ENCODE data around the gene SLC26A1.

Gene SLC26A1

DNA sequence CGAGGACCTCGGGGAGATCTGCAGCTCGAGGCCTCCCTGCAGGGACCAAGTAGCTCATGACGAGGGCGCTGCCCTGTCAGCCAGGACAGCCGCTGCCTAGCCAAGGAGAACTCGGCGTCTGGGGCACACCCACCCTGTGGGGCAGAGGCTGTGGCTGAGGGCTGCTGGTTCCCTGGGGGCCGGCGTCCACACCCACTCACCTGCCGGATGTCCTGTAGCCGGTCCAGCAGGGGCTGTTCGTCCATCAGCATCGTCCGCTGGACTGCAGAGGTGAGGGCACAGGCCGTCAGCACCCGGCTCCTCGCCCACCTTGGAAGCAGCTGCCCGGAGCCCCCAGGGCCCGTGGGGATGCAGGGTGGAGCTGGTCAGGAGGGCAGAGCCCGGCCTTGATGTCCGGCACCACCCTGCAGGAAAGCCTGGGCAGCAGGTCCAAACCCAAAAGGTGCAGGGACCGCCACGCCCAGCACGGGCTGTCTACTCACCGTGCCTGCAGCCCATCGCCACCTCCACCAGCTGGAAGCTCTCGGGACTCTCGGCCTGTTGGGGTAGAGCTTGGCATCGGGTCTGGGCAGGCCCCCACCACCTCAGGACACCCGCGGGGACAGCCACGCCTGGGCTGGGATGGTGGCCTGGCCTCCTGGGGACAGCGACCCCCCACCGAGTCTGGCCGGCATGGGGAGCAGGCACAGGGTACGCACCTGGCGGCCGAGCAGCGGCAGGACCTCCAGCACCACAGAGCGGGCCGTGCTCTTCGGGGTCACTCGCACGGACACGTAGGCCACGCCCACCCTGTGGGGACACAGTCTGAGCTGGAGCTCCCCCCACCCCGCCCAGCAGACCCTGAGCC, 26.7 kb downstream of the SLC26A1 start:
- DNase-seq (ENCODE audit: low read depth) = no peak
- H3K4me3 ChIP-seq (ENCODE audit: low read depth, low read length) = no peak overlapping the region
- TF ChIP-seq, protein P1, sequence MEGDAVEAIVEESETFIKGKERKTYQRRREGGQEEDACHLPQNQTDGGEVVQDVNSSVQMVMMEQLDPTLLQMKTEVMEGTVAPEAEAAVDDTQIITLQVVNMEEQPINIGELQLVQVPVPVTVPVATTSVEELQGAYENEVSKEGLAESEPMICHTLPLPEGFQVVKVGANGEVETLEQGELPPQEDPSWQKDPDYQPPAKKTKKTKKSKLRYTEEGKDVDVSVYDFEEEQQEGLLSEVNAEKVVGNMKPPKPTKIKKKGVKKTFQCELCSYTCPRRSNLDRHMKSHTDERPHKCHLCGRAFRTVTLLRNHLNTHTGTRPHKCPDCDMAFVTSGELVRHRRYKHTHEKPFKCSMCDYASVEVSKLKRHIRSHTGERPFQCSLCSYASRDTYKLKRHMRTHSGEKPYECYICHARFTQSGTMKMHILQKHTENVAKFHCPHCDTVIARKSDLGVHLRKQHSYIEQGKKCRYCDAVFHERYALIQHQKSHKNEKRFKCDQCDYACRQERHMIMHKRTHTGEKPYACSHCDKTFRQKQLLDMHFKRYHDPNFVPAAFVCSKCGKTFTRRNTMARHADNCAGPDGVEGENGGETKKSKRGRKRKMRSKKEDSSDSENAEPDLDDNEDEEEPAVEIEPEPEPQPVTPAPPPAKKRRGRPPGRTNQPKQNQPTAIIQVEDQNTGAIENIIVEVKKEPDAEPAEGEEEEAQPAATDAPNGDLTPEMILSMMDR (IDR thresholded peaks at IDR 0.05; ENCODE audit: insufficient read depth, low read depth, low read length, missing control alignments) = no peak

DNA sequence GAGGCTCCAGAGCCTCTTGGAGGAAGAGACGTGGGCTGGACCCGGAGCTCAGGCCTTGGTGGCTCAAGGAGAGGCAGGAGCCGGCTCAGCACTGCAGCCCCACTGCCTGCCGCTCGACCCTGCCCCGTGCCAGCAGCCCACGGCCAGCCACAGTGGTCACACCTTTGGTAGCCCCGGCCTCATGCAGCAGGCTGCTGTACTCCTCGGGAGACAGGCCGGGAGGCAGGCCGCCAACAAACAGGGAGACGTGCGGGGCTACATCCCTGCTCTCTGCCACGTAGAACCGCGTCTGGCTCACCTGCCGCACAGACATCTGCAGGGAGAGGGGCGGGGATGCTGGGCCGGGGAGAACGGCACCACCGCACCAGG, 27.5 kb downstream of the SLC26A1 start:
- DNase-seq (ENCODE audit: low read depth) = no peak
- H3K4me3 ChIP-seq (ENCODE audit: low read depth, low read length) = no peak overlapping the region
- TF ChIP-seq, protein P1 (IDR thresholded peaks at IDR 0.05; ENCODE audit: insufficient read depth, low read depth, low read length, missing control alignments) = no peak

DNA sequence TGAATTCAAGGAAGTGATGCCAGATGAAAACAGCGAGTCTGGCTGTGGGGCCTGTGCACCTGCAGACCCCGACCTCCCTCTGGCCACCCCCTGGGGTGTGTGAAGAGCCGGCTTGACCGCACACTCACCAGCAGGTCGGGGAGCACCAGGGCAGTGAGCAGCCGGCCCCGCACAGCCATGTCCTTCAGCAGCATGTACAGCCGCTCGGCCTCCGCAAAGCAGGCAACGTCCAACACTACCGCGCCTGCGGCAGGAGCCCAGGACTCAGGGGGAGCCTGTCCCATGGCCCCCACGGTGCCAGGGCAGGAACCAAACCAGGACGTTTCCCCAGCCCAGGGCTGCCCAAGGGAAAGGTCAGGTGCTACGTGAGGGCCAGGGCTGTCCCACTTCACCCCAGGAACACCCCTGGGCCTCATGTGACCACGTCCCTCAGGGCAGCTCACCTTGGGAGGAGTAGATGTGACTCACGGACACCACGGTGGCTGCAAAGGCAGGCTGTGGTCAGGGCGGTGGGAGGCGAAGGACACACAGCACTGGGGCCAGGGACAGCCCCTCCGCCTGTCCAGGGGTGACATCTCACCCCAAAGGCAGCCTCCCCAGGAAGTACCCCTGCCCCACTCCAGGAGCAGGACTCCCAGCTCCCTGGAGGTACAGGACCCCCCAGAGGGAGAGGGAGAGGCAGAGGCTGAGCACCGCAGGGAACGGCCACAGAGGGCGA, 28.0 kb downstream of the SLC26A1 start:
- DNase-seq (ENCODE audit: low read depth) = no peak
- TF ChIP-seq, protein P1 (IDR thresholded peaks at IDR 0.05; ENCODE audit: insufficient read depth, low read depth, low read length, missing control alignments) = no peak
- H3K4me3 ChIP-seq (ENCODE audit: low read depth, low read length) = no peak overlapping the region

DNA sequence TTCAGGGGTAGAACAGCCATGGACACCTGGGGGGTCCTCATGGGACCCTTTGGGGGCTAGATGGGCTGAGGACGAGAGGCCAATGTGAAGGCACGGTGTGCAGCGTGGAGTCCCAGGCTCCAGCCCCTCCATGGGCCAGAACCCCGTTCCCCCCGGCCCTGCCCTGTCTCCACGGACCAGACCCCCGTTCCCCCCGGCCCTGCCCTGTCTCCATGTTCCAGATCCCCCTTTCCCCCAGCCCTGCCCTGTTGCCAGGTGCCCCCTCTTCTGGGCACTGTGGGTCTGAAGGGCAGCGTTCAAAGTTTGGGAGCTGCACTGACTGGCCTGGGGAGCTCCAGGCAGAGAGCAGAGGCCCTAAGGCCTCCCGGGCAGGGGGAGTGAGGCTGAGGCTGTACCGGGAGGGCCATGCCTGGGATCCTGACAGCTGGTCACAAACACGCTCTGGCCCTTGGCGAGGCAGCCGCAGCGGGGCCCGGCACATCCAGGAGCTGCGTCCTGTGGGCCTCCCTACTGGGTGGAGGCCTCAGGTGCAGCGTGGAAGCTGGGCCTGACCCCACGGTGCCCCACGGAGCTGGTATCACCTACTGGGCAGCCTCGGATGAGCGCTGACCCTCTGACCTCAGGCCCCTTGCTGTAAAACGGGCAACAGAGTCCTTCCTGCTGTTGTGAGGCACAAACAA, 28.7 kb downstream of the SLC26A1 start:
- TF ChIP-seq, protein P1 (IDR thresholded peaks at IDR 0.05; ENCODE audit: insufficient read depth, low read depth, low read length, missing control alignments) = no peak
- no peak overlapping the region for H3K4me3 ChIP-seq (ENCODE audit: low read depth, low read length)

DNA sequence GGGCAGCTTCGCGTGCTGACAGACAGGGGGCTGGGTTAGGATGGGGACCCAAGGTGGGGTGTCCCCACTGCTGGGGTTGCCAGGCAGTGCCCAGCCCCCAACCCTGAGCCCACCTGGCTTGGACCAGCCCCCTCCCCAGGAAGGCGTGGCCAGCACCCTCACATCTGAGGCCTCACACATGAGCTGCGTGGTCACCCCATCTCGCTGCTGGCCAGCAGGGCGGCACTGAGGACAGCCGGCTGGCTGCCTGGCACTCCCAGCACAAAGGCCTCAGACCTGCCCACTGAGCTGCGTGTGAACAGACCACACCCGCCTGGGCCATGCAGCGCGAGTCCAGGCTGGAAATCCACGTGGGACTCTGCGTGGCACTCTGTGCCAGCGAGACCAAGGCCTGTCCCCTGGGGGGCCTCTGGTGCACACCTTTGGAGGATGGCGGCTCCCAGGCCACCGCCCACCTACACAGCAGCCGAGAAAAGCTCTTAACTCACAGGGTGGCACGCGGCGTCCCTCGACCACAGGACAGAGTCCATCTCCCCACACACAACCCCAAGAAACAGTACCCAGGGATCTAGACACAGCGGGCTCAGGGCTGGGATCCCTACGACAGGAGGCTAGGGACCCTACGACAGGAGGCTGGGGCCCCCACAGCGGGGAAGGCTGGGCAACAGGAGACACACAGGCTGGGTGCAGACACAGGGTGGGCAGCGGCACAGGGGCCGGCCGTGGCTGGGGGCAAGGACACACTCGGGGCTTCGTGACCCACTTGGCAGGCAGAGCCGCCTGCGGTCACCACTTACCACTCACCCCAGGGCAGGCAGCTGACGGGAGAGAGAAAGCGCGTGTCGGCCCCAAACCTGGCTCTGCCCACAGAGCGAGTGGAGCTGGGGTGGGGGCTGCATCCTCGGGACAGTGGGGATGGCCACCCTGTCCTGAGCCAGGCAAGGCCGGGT, 29.7 kb downstream of the SLC26A1 start:
- no peak for DNase-seq (ENCODE audit: low read depth)
- H3K4me3 ChIP-seq (ENCODE audit: low read depth, low read length) = no peak overlapping the region

More for the DNA sequence above, 28.7 kb downstream of the SLC26A1 start:
- DNase-seq (ENCODE audit: low read depth) = no peak

More for the DNA sequence above, 29.7 kb downstream of the SLC26A1 start:
- TF ChIP-seq, protein P1 (IDR thresholded peaks at IDR 0.05; ENCODE audit: insufficient read depth, low read depth, low read length, missing control alignments) = no peak
